Measurements from ENCODE around the gene PDE4D. TPM values are rescaled to one million over a fixed set of nuclear protein-coding genes. Genes with fewer than 3 reads are reported as not detected.

The PDE4D gene
- total and polyA plus RNA-seq, 2 of the 4 experiments (the other 2 are of a cell fraction) = 1.4 to 7.9 TPM

- TF ChIP-seq USF2 (IDR thresholded peaks at IDR 0.05; ENCODE audit: low read depth, low read length) (no peak), CHD1 (IDR thresholded peaks at IDR 0.05; ENCODE audit: low read depth, low read length) (no peak), SMC3 (IDR thresholded peaks at IDR 0.05; ENCODE audit: low read depth, low read length) (no peak), ELK1 (IDR thresholded peaks at IDR 0.05; ENCODE audit: borderline replicate concordance, low read depth, low read length) (no peak), MAZ (IDR thresholded peaks at IDR 0.05; ENCODE audit: borderline replicate concordance, low read depth, low read length) (no peak), MXI1 (IDR thresholded peaks at IDR 0.05; ENCODE audit: borderline replicate concordance, low read depth, low read length) (no peak), NFE2L2 (IDR thresholded peaks at IDR 0.05; ENCODE audit: low read depth, low read length) (no peak), POLR2A (IDR thresholded peaks at IDR 0.05; ENCODE audit: low read depth, low read length) (no peak), RCOR1 (IDR thresholded peaks at IDR 0.05; ENCODE audit: insufficient replicate concordance, low read length) (no peak), BHLHE40 (IDR thresholded peaks at IDR 0.05; ENCODE audit: low read depth, low read length) (no peak), MAFK (IDR thresholded peaks at IDR 0.05; ENCODE audit: low read depth, low read length) (no peak), RAD21 (IDR thresholded peaks at IDR 0.05; ENCODE audit: low read length) (no peak)
- no peak overlapping the region for H3K18ac ChIP-seq (ENCODE audit: low read depth, low read length)
- H3K36me3 ChIP-seq (ENCODE audit: control insufficient read depth, insufficient read depth, low read length) = no peaks in the 10 kb centered on the region
- CTCF ChIA-PET = no interaction called here
- no peak overlapping the region for H3K9ac ChIP-seq (ENCODE audit: low read depth, low read length)
- no CpG with 5 or more reads among the region's 2 CpGs for WGBS, 2 experiments (ENCODE audit: extremely low coverage in 2 of 2, insufficient read length in 1 of 2)
- no peak overlapping the region for H3K4me3 ChIP-seq (ENCODE audit: insufficient read depth, low read depth, low read length)
- H3K27ac ChIP-seq (ENCODE audit: insufficient read depth, low read length) = no peak overlapping the region
- H3K4me1 ChIP-seq (ENCODE audit: control insufficient read depth, insufficient read depth, low read length) = no peaks in the 10 kb centered on the region
- in situ Hi-C loops (cut with MboI; ENCODE audit: low sequenced_read_pairs) = no loop called here
- H2BK15ac ChIP-seq (ENCODE audit: low read depth, low read length) = no peak overlapping the region
- H4K8ac ChIP-seq (ENCODE audit: low read depth in 2 of 2, low read length in 2 of 2) = no peak overlapping the region
- no peak overlapping the region for H3K56ac ChIP-seq (ENCODE audit: extremely low read depth, insufficient read depth, low read length)
- H2BK120ac ChIP-seq (ENCODE audit: low read depth, low read length) = no peak overlapping the region
- H3K79me1 ChIP-seq (ENCODE audit: low read depth in 1 of 2, low read length in 2 of 2) = no peaks in the 10 kb centered on the region
- H4K5ac ChIP-seq (ENCODE audit: low read depth, low read length) = no peak overlapping the region
- no peak overlapping the region for H2AK5ac ChIP-seq (ENCODE audit: low read depth, low read length)
- H3K9me1 ChIP-seq (ENCODE audit: insufficient read depth, low read length) = no peaks in the 10 kb centered on the region
- H3K14ac ChIP-seq (replicated peaks; ENCODE audit: low read depth, low read length) = no peak overlapping the region
- H3K9me3 ChIP-seq (ENCODE audit: control insufficient read depth, insufficient read depth, low read length) = no peaks in the 10 kb centered on the region
- no peak for DNase-seq
- POLR2A ChIA-PET (ENCODE audit: unreplicated experiment) = no interaction called here
- H3K4ac ChIP-seq (ENCODE audit: low read depth, low read length) = no peak overlapping the region
- no peak overlapping the region for H3K4me2 ChIP-seq (ENCODE audit: low read depth, low read length)
- no peaks in the 10 kb centered on the region for H4K20me1 ChIP-seq (ENCODE audit: insufficient read depth, low read length)
- dilution Hi-C loops (cut with HindIII; ENCODE audit: low sequenced_read_pairs, unreplicated experiment) = no loop called here
- no peak overlapping the region for H2BK20ac ChIP-seq (ENCODE audit: low read depth, low read length)
- no TSS peak for BruUV-seq (replicated peaks)
- ATAC-seq (ENCODE audit: low read depth) = no peak
- H2BK5ac ChIP-seq (ENCODE audit: low read depth, low read length, poor library complexity, severe bottlenecking) = no peak overlapping the region
- H2AFZ ChIP-seq (replicated peaks; ENCODE audit: low read length, poor library complexity) = no peak overlapping the region
- H3K23ac ChIP-seq (ENCODE audit: low read depth, low read length) = no peak overlapping the region
- H4K91ac ChIP-seq (ENCODE audit: insufficient read depth, low read depth, low read length) = no peak overlapping the region
- no peak overlapping the region for H2AK9ac ChIP-seq (replicated peaks; ENCODE audit: low read depth, low read length, poor library complexity)
- H3K27me3 ChIP-seq (ENCODE audit: control insufficient read depth, insufficient read depth, low read length) = no peaks in the 10 kb centered on the region
- intact Hi-C loops (cut with micrococcal nuclease) = no loop called here
These were observed 26.9 kb downstream of the PDE4D start for GRCh38 chr5:59866661-59867060.

Measured in IMR-90 (cell line).